Amygdala (tissue), 56 donors: ENCODE results near the gene TRIO.

ENCODE experiments used
- DNase-seq, 56 donors: peaks; one replicate each; lab custom pipeline; 2025; lab: John Stamatoyannopoulos, UW

The TRIO gene

DNA sequence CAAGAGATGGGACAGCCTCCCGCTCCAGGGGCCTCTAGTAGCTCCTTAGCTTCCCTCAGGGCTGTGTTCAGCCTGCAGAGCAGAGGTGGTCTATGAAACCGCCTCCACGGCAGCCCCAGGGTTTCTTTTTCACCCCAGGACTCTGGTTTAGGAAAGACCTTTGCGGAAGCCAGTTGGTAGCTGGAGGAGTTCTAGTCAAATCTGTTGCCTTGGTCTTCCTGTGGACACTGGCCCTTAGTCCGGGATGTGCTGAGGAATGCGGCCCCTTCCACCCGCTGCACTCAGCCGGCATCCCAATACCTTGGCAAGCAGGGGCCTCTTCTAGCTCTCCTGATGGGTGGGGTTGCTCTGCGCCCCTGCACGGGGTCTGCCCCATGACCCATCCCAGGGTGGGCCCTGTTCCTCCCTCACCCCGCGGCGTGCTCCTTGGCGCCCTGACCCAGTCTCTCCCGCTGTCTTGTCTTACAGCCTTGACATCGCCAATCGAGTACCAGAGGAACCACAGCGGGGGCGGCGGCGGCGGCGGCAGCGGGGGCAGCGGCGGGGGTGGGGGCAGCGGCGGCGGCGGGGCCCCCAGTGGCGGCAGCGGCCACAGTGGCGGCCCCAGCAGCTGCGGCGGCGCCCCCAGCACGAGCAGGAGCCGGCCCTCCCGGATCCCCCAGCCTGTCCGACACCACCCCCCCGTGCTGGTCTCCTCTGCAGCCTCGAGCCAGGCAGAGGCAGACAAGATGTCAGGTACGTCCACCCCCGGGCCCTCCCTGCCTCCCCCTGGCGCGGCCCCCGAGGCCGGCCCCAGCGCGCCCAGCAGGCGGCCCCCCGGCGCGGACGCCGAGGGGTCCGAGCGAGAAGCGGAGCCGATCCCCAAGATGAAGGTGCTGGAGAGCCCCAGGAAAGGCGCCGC is 344.1 kb downstream of the TRIO start:
- no peak for DNase-seq

- no peak for DNase-seq
These were observed 344.9 kb downstream of the TRIO start for GRCh38 chr5:14487897-14488570.

GRCh38 chr5:14488709-14489108 is 345.6 kb downstream of the TRIO start:
- no peak for DNase-seq

DNA sequence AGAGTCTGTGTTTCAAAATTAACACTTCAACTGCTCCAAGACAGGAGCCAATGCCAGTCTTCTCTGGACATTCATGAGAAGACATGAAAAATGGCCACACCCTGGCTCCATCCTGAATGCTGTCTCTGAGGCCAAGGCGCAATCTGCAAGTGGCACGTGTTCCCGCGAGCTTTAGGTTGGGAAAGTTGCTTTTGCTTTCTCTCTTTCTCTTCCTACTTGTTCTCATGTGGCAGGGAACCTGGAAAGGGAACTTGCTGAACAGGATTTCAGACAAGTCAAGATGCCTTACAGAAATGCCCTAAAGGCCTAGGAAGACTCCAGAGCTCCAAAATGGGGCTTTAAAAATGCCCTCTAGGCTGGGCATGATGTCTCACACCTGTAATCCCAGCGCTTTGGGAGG is 346.5 kb downstream of the TRIO start:
- DNase-seq = no peak

GRCh38 chr5:14490309-14490711 is 347.2 kb downstream of the TRIO start:
- peak in 3 of 56 donors; percentile 19 to 29 (median 24) for DNase-seq

- no peak for DNase-seq
These were observed 348.1 kb downstream of the TRIO start for GRCh38 chr5:14491015-14491915.

DNA sequence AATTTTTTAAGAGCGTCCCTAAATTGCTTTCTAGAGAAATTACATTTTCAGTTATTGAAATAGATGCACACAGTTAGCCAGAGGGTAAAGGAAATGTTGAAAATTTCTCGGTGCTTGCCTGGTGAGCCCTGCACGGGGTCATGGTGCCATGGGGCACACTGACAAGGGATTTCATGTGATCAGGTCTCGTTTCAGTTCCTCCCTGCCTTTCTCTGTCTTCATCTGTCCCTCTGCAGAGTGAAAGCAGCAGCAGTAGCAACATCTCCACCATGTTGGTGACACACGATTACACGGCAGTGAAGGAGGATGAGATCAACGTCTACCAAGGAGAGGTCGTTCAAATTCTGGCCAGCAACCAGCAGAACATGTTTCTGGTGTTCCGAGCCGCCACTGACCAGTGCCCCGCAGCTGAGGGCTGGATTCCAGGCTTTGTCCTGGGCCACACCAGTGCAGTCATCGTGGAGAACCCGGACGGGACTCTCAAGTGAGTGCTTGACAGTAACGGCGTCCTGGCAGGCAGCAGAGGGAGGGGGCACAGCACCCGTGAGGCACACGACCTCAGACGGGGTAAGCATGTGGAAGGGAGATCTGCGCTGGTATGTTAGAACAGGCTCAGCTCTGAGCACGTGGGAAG is 349.3 kb downstream of the TRIO start:
- no peak for DNase-seq

DNA sequence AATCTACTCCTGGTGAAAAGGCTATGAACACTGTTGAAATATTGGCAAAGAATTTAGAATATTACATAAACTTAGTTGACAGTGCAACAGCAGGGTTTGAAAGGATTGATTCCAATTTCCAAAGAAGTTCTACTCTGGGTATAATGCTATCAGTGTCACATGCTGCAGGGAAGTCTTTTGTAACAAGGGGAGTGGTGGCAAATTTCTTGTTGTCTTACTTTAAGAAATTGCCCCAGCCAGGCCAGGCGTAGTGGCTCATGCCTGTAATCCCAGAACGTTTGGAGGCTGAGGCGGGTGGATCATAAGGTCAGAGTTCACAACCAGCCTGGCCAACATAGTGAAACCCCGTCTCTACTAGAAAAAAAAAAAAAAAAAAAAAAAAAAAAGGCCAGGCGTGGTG is 352.2 kb downstream of the TRIO start:
- DNase-seq = no peak

DNA sequence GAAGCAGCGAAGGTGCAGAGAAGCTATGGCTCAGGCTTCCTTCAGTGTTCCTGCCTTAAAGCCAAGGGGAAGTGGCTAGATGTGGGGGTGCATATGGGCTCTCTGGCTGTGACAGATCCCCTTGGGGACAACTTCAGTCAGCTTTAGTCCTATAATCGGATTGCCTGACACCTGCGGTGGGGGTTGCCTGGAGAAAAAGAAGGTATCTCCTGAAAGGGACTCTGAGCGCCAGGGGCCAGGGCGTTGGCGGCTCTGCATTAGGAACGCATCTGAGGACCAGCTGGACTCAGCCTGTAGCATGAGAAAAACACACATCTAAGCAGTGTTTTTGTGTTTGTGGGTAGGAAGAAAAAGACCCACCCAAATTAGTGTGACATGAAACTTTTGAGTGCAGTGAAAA is 354.2 kb downstream of the TRIO start:
- DNase-seq = no peak

GRCh38 chr5:14501353-14502293 is 358.5 kb downstream of the TRIO start:
- no peak for DNase-seq

- no peak for DNase-seq
These were observed 359.1 kb downstream of the TRIO start for GRCh38 chr5:14502294-14502690.

- DNase-seq = peak in 1 of 56 donors; percentile 37
These were observed 360.0 kb downstream of the TRIO start for GRCh38 chr5:14503017-14503680.

- DNase-seq = no peak
These were observed 360.7 kb downstream of the TRIO start for GRCh38 chr5:14503681-14504331.

DNA sequence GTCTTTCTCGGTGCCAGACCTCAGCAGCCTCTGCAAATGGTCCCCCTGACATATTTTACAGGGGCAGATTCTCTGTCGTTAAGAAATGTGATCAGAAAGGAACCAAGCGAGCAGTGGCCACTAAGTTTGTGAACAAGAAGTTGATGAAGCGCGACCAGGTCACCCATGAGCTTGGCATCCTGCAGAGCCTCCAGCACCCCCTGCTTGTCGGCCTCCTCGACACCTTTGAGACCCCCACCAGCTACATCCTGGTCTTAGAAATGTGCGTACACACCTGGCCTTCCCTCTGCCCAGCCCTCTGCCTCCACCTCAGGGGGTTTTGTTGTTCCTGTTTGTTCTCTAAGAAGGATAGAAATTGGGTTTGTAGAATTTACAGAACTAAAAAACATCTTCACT is 361.2 kb downstream of the TRIO start:
- no peak for DNase-seq

DNA sequence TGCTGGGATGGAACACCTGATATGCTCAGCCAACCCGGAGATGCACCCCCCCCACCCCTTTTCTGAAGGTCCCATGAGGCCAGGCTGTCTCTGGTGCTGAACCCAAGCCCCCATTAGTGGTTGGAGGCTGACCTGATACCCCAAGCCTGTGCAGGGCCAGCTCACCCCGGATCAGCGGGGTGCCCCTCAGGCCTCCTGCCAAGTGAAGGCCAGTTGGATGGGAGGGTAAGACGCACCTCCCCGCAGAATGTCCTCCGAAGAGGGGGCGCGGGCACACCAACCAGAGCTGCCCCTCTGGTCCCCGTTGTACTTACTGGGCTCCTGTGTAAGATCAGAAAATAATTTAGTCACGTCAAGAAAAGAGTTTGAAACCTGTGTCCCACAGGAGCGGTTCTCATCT is 361.7 kb downstream of the TRIO start:
- no peak for DNase-seq

GRCh38 chr5:14505310-14506139 is 362.4 kb downstream of the TRIO start:
- no peak for DNase-seq

- no peak for DNase-seq
These were observed 363.0 kb downstream of the TRIO start for GRCh38 chr5:14506140-14506538.
